Breast epithelium (tissue), 3 donors: ENCODE measurements around the gene PSMC4.

Source experiments
- POLR2AphosphoS5 ChIP-seq, 3 donors: sonication (generic); formaldehyde crosslinking; IDR thresholded peaks; one replicate each; pipeline ENCODE4 v1.6.1; 2017; ENCODE audit warnings: antibody characterized with exemption in 3 of 3
- TF ChIP-seq, protein P1 (sequence below), 3 donors: fragments of 450-650 bp; IDR thresholded peaks; one replicate each; pipeline ENCODE4 v1.5.1; 2016 to 2017; ENCODE audit warnings: antibody characterized with exemption in 3 of 3, mild to moderate bottlenecking in 3 of 3, moderate library complexity in 3 of 3

DNA sequence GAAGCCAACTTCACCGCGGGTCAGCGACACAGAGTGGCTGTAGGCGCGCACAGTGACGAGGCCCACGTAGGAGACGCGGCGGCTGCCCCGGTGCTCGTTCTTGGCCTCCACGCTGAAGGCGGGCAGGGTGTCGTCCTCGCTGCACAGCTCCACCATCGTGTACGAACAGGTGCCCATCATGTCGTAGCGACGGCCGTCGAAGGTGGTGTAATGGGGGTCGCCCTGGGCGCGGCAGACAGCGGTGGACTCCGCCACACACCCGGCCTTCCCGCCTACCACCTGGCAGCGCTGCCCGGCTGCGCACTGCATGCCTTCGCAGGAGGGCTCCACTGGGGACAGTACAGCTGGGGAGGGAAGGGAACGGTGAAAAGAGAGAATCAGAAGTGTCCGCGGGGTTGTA is 46.6 kb upstream of the PSMC4 start:
- TF ChIP-seq, protein P1, sequence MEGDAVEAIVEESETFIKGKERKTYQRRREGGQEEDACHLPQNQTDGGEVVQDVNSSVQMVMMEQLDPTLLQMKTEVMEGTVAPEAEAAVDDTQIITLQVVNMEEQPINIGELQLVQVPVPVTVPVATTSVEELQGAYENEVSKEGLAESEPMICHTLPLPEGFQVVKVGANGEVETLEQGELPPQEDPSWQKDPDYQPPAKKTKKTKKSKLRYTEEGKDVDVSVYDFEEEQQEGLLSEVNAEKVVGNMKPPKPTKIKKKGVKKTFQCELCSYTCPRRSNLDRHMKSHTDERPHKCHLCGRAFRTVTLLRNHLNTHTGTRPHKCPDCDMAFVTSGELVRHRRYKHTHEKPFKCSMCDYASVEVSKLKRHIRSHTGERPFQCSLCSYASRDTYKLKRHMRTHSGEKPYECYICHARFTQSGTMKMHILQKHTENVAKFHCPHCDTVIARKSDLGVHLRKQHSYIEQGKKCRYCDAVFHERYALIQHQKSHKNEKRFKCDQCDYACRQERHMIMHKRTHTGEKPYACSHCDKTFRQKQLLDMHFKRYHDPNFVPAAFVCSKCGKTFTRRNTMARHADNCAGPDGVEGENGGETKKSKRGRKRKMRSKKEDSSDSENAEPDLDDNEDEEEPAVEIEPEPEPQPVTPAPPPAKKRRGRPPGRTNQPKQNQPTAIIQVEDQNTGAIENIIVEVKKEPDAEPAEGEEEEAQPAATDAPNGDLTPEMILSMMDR (IDR thresholded peaks at IDR 0.05): no peak
- TF ChIP-seq POLR2AphosphoS5 (IDR thresholded peaks at IDR 0.05): no peak
